Sigmoid colon (tissue), 4 donors: ENCODE measurements around the gene STK4.

ENCODE experiments used
- CTCF ChIP-seq, 4 experiments: fragments of 450-650 bp in 3 of 4; fragments of 200-600 bp in 1 of 4; IDR thresholded peaks; one replicate each; pipeline ENCODE4 v1.5.1; 2016 to 2019; ENCODE audit warnings: antibody characterized with exemption in 4 of 4, mild to moderate bottlenecking in 3 of 4, moderate library complexity in 2 of 4
- EP300 ChIP-seq, 4 donors: sonication (generic); formaldehyde crosslinking; IDR thresholded peaks; one replicate each; pipeline ENCODE4 v1.6.1; 2017; ENCODE audit warnings: antibody characterized with exemption in 4 of 4
- POLR2A ChIP-seq, 2 donors: fragments of 450-650 bp; IDR thresholded peaks; one replicate each; pipeline ENCODE4 v1.6.1; 2016; ENCODE audit warnings: antibody characterized with exemption in 2 of 2, mild to moderate bottlenecking in 2 of 2, moderate library complexity in 2 of 2
- POLR2AphosphoS5 ChIP-seq, 4 donors: sonication (generic); formaldehyde crosslinking; IDR thresholded peaks; one replicate each; pipeline ENCODE4 v1.6.1; 2017; ENCODE audit warnings: antibody characterized with exemption in 4 of 4

DNA sequence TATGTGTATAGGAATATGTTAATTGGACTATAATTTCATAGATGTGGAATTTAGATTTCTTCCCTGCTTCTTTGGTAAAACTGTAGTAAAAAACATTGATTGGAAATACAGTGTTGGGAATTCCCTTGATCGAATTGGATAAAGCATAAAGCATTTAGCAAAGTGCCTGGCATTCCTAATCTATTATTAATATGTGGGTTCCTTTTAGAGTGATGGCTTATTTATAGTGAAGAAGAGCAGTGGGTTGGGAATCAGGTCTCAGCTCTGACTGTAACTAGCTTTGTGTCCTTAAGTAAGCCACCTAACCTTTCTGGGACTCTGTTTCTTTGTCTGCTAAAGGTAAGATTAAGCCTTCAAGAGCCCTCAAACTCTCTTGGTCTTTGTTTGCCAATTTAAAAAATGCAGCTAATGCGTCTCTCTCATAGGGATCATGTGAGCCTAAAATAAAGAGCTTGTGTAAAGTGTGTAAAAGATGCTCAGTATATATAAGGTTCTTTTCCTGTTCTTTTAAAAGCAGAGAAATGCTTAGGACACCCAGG is 81.3 kb downstream of the STK4 start:
- TF ChIP-seq CTCF (IDR thresholded peaks at IDR 0.05) (no peak), POLR2AphosphoS5 (IDR thresholded peaks at IDR 0.05) (no peak), POLR2A (IDR thresholded peaks at IDR 0.05) (no peak), EP300 (IDR thresholded peaks at IDR 0.05) (no peak)
